Measurements from ENCODE around the gene FSTL4. TPM values are rescaled to one million over a fixed set of nuclear protein-coding genes. Genes with fewer than 3 reads are reported as not detected.

Gene FSTL4
- total and polyA plus RNA-seq, 12 donors: 0.01 to 0.42 (median 0.38) TPM; not detected in 6

DNA sequence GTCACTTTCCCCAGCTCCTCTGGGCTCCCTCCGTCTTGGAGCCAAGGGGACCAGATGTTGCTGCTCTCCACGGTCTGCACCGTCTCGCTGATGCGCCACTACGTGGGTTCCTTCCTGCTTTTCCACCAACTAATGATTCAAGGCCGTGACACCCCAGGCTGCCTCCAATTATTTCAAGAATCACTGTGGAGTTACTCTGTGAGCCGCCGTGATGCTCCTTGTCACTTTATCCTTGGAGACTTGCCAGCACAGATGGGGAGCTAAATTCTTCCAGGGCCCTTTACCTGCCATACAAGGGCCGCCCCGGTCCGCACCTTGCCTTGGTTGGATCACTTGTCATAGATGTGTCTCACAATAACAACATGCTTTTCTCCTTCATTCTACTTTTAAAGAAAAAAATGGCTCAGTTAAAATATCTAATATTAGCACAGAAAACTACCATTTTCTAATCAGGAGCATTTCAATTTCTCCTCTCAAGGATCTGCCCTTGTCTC lies 202.0 kb downstream of the FSTL4 start:
- no peak for DNase-seq
- TF ChIP-seq, protein P1, sequence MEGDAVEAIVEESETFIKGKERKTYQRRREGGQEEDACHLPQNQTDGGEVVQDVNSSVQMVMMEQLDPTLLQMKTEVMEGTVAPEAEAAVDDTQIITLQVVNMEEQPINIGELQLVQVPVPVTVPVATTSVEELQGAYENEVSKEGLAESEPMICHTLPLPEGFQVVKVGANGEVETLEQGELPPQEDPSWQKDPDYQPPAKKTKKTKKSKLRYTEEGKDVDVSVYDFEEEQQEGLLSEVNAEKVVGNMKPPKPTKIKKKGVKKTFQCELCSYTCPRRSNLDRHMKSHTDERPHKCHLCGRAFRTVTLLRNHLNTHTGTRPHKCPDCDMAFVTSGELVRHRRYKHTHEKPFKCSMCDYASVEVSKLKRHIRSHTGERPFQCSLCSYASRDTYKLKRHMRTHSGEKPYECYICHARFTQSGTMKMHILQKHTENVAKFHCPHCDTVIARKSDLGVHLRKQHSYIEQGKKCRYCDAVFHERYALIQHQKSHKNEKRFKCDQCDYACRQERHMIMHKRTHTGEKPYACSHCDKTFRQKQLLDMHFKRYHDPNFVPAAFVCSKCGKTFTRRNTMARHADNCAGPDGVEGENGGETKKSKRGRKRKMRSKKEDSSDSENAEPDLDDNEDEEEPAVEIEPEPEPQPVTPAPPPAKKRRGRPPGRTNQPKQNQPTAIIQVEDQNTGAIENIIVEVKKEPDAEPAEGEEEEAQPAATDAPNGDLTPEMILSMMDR (IDR thresholded peaks at IDR 0.05): no peak

DNA sequence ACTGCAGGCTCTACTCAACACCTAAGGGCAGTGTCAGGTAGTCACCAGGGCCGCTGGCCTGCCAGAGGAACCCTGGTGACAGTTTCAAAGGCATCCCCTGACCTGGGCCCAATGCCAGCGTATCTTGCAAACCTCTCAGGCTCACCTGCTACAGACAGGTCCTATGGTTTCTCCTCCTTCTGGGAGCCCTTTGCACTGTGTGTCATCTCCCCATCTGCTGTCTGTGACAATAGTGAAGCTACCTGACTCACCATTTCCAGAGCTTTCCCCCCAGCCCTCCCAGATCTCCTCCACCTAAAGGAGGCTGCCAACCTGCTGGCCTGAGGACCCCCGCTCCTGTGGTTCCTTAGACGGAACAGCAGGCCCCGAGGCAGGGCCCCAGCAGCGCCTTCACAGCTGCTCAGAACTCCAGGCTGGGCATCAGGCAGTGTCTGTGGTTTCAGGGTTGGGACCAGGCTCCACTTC lies 203.1 kb downstream of the FSTL4 start:
- DNase-seq: no peak
- WGBS, 2 donors: 84 to 88% methylated on average over 6 of the region's 6 CpGs
- Histone ChIP-seq H3K9me3 (no peaks in the 10 kb centered on the region), H3K36me3 (no peaks in the 10 kb centered on the region), H3K27ac (no peak overlapping the region), H3K27me3 (peaks cover 0 to 34% (median 21%) of the 10 kb centered on the region in 7 donors), H3K4me3 (no peak overlapping the region), H3K4me1 (no peaks in the 10 kb centered on the region)
- TF ChIP-seq, protein P1 (IDR thresholded peaks at IDR 0.05): no peak
- no peak for ATAC-seq
- intact Hi-C loops (cut with DNase I): no loop called here

More for the DNA sequence above, 202.0 kb downstream of the FSTL4 start:
- Histone ChIP-seq H3K27me3 (peaks cover 0 to 35% (median 24%) of the 10 kb centered on the region in 7 donors), H3K4me3 (no peak overlapping the region), H3K4me1 (no peaks in the 10 kb centered on the region), H3K9me3 (no peaks in the 10 kb centered on the region), H3K36me3 (no peaks in the 10 kb centered on the region), H3K27ac (no peak overlapping the region)
- intact Hi-C loops (cut with DNase I): no loop called here
- 81 to 86% methylated on average over 12 of the region's 12 CpGs for WGBS, 2 donors
- ATAC-seq: no peak

DNA sequence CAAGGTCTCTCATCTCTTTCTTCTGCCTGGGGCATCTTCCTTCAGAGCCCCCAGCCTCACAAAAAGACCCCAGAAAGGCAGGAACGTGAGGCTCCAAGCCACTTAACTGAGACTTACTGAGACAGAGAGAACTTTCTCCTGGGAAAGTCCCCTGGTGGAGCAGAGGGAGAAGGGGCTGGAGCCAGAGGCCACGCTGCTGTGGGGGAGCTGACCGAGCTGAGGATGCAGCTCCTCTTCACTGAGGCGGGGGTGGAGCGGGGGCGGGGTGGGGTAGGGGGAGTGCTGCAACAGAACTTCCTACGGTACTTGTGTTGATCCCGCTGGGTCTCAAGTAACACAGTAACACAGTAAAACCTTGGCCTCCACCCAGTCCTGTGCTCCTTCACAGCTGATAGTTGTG lies 204.0 kb downstream of the FSTL4 start:
- H3K27ac ChIP-seq: no peak overlapping the region
- DNase-seq (no peak), ATAC-seq (no peak)
- 37 to 48% methylated on average over 8 of the region's 8 CpGs for WGBS, 2 donors
- peaks cover 0 to 35% (median 21%) of the 10 kb centered on the region in 7 donors for H3K27me3 ChIP-seq
- H3K36me3 ChIP-seq: no peaks in the 10 kb centered on the region
- TF ChIP-seq, protein P1 (IDR thresholded peaks at IDR 0.05): no peak
- no peaks in the 10 kb centered on the region for H3K9me3 ChIP-seq
- no peaks in the 10 kb centered on the region for H3K4me1 ChIP-seq
- intact Hi-C loops (cut with DNase I): no loop called here
- no peak overlapping the region for H3K4me3 ChIP-seq

DNA sequence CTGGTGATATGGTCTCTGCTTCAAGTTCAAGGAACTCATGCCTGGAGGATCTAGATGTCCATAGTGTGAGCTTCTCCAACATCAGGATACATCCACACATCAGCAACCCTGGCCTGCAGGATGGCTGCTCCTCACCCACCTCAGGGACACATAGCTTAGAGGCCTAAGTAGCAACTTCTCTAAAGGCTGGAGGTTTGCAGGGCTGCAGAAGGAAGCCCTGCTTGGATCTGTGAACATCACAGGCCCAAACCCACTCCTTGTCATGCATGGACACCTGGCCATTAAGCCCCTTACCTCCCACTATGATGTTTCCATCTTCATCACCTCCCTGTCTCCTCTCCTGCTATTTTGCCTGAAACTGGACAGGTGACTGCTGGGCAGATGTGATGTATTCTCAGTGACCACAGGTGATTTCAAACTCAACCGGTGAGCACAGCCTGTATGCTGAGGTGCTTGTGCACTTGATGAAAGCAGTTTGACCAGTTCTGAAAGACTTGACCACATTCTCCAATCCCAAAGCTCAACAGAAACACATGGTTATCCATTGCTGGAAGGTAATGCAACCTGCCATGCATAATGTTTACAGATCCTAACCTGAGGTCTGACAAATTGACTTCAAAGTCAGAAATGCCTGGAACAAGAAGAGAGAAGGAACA lies 205.2 kb downstream of the FSTL4 start:
- Histone ChIP-seq H3K27me3 (peaks cover 0 to 36% (median 10%) of the 10 kb centered on the region in 7 donors), H3K9me3 (no peaks in the 10 kb centered on the region), H3K4me3 (no peak overlapping the region), H3K4me1 (no peaks in the 10 kb centered on the region), H3K36me3 (no peaks in the 10 kb centered on the region), H3K27ac (no peak overlapping the region)
- no peak for ATAC-seq
- no peak for DNase-seq
- 97 to 98% methylated on average over 1 of the region's 1 CpG for WGBS, 2 donors
- TF ChIP-seq, protein P1 (IDR thresholded peaks at IDR 0.05): no peak
- intact Hi-C loops (cut with DNase I): no loop called here

Data from heart right ventricle (tissue), 16 donors.